Endothelial cell of umbilical vein (primary cell): Measurements from ENCODE around the gene LRRC8A. TPM values are rescaled to one million over a fixed set of nuclear protein-coding genes. Genes with fewer than 3 reads are reported as not detected.

Experiments used
- BruUV-seq: library from RNA; stranded (reverse); fragments of 400-500 nt; replicated peaks from 2 replicates; lab custom pipeline; 2021; lab: Mats Ljungman, UMichigan
- CTCF ChIA-PET: fragments of 300-600, 350-600 bp; sonication (Branson Sonifier 250); formaldehyde crosslinking; loops from one replicate; lab custom pipeline; 2021; ENCODE audit warnings: antibody characterized with exemption, inconsistent platforms; lab: Charles Lee
- POLR2A ChIA-PET: fragments of 300-600, 350-600 bp; sonication (Branson Sonifier 250); formaldehyde crosslinking; loops from one replicate; lab custom pipeline; 2021; ENCODE audit warnings: antibody characterized with exemption, inconsistent platforms; lab: Charles Lee
- DNase-seq: peaks from one replicate; pipeline ENCODE4 v3.0.0-alpha.2; 2011; ENCODE audit warnings: low read depth, low spot score
- FAIRE-seq: peaks from 2 replicates; lab custom pipeline; 2011; peaks lifted over from hg19 to GRCh38; lab: Jason Lieb, UNC
- H2AFZ ChIP-seq: 2 replicates; pipeline ENCODE4 v1.6.0; 2012; ENCODE audit warnings: low read depth, low read length, control low read depth, inconsistent platforms
- H3K27ac ChIP-seq: 2 replicates; pipeline ENCODE4 v1.5.1; 2011; ENCODE audit warnings: low read depth, mild to moderate bottlenecking, control low read depth, low read length, moderate library complexity; ENCODE audit not compliant: insufficient read depth
- H3K27me3 ChIP-seq, 2 experiments: 2 replicates each; pipeline versions ENCODE4 v1.6.0 to v1.6.1; 2011; ENCODE audit warnings: low read length in 2 of 2, mixed read lengths in 1 of 2; ENCODE audit not compliant: control insufficient read depth in 2 of 2, insufficient read depth in 2 of 2
- H3K36me3 ChIP-seq, 2 experiments: 2 replicates in 1 of 2; 3 replicates in 1 of 2; pipeline ENCODE4 v1.5.1; 2011; ENCODE audit warnings: low read length in 2 of 2, mild to moderate bottlenecking in 1 of 2, moderate library complexity in 1 of 2; ENCODE audit not compliant: control insufficient read depth in 2 of 2, insufficient read depth in 2 of 2; ENCODE audit errors: extremely low read depth in 1 of 2
- H3K4me1 ChIP-seq: 3 replicates; pipeline ENCODE4 v1.5.1; 2011; ENCODE audit warnings: mild to moderate bottlenecking, low read length; ENCODE audit not compliant: control insufficient read depth, insufficient read depth; ENCODE audit errors: extremely low read depth
- H3K4me2 ChIP-seq: 2 replicates; pipeline ENCODE4 v1.6.1; 2011; ENCODE audit warnings: low read length, control low read depth, mixed read lengths; ENCODE audit not compliant: insufficient read depth
- H3K4me3 ChIP-seq, 3 experiments: fragments of 200-600 bp in 1 of 3; sonication (generic), shearing (Covaris generic) in 1 of 3; replicated peaks in 1 of 3; 2 replicates each; pipeline ENCODE4 v1.5.1; 2011 to 2016; ENCODE audit warnings: control low read depth in 3 of 3, low read length in 3 of 3, mild to moderate bottlenecking in 2 of 3, inconsistent platforms in 1 of 3, low read depth in 1 of 3, moderate library complexity in 1 of 3; ENCODE audit not compliant: insufficient read depth in 1 of 3
- H3K79me2 ChIP-seq: 2 replicates; pipeline ENCODE4 v1.6.0; 2012; ENCODE audit warnings: low read length, inconsistent platforms; ENCODE audit not compliant: control insufficient read depth, insufficient read depth
- H3K9ac ChIP-seq: replicated peaks from 2 replicates; pipeline ENCODE3; 2011; ENCODE audit warnings: low read length, control low read depth; ENCODE audit not compliant: insufficient read depth; ENCODE audit errors: extremely low read depth
- H3K9me1 ChIP-seq: replicated peaks from 3 replicates; pipeline ENCODE4 v1.6.0; 2011; ENCODE audit warnings: mild to moderate bottlenecking, low read length; ENCODE audit not compliant: control insufficient read depth, insufficient read depth; ENCODE audit errors: extremely low read depth
- H3K9me3 ChIP-seq: replicated peaks from 2 replicates; pipeline ENCODE4 v1.5.1; 2012; ENCODE audit warnings: low read length, inconsistent platforms; ENCODE audit not compliant: control insufficient read depth, insufficient read depth
- H4K20me1 ChIP-seq: replicated peaks from 2 replicates; pipeline ENCODE3; 2011; ENCODE audit warnings: mild to moderate bottlenecking, low read length; ENCODE audit not compliant: control insufficient read depth, insufficient read depth; ENCODE audit errors: extremely low read depth
- CTCF ChIP-seq, 2 donors: IDR thresholded peaks; 1 replicate in 1 of 2; 2 replicates in 1 of 2; pipeline ENCODE4 v1.5.1; 2011; ENCODE audit warnings: low read length in 2 of 2, mild to moderate bottlenecking in 2 of 2, moderate library complexity in 2 of 2, control low read depth in 1 of 2, inconsistent platforms in 1 of 2, low read depth in 1 of 2; ENCODE audit not compliant: insufficient read depth in 1 of 2; ENCODE audit errors: extremely low read depth in 1 of 2
- EZH2 ChIP-seq: IDR thresholded peaks from 2 replicates; pipeline ENCODE4 v1.6.1; 2012; ENCODE audit warnings: borderline replicate concordance, low read depth, mild to moderate bottlenecking, moderate library complexity, low read length, inconsistent platforms; ENCODE audit not compliant: severe bottlenecking
- FOS ChIP-seq: IDR thresholded peaks from 2 replicates; pipeline ENCODE4 v1.6.1; 2011; ENCODE audit warnings: mild to moderate bottlenecking, low read length, moderate library complexity, borderline replicate concordance; ENCODE audit not compliant: insufficient read depth
- GATA2 ChIP-seq: IDR thresholded peaks from 2 replicates; pipeline ENCODE4 v1.7.0; 2011; ENCODE audit warnings: low read depth, mild to moderate bottlenecking, moderate library complexity, mixed read lengths, low read length; ENCODE audit not compliant: insufficient read length, insufficient read depth
- JUN ChIP-seq: IDR thresholded peaks from 2 replicates; pipeline ENCODE4 v1.6.1; 2011; ENCODE audit warnings: borderline replicate concordance, low read depth; ENCODE audit not compliant: insufficient read length, insufficient read depth
- MYC ChIP-seq: IDR thresholded peaks from one replicate; pipeline ENCODE4 v1.6.1; 2011; ENCODE audit warnings: mild to moderate bottlenecking, low read depth, low read length
- POLR2A ChIP-seq: IDR thresholded peaks from 2 replicates; pipeline ENCODE4 v1.6.1; 2012; ENCODE audit warnings: low read depth, mild to moderate bottlenecking, control low read depth, low read length
- POLR2AphosphoS5 ChIP-seq: IDR thresholded peaks from 2 replicates; pipeline ENCODE4 v1.6.1; 2012; ENCODE audit warnings: low read depth, mild to moderate bottlenecking, control low read depth, low read length, moderate library complexity; ENCODE audit not compliant: insufficient read depth
- dilution Hi-C: fragments of 300-500 bp; cut with MboI; formaldehyde crosslinking; loops from one replicate; pipeline ENCODE4 v1.15.0; 2019; ENCODE audit warnings: low sequenced_read_pairs; ENCODE audit not compliant: extremely low pct_ligation_motif_present
- intact Hi-C: fragments of 100-400 bp; cut with micrococcal nuclease; formaldehyde crosslinking; loops from one replicate; pipeline ENCODE4 v1.10.0; 2022
- polyA plus RNA-seq, 4 experiments: library from polyadenylated mRNA; depleted of rRNA in 3 of 4; stranded (reverse) in 3 of 4; unstranded in 1 of 4; fragments of >200 nt; gene quantifications; 2 replicates each; pipeline versions ENCODE4 v1.2.1 to v1.2.3, GENCODE V29; 2011 to 2012; ENCODE audit warnings: missing spikeins in 1 of 4
- total RNA-seq: library from RNA; stranded (reverse); gene quantifications from 2 replicates; pipeline ENCODE4 v1.2.3, GENCODE V29; 2021
- TF ChIP-seq, protein P1 (sequence below): IDR thresholded peaks from 2 replicates; pipeline ENCODE4 v1.6.1; 2011; ENCODE audit not compliant: insufficient read depth, insufficient read length

LRRC8A gene
- total and polyA plus RNA-seq, 2 donors (not counting 3 experiments of a cell fraction or from before 2014, with no cell fraction given), result 99.6 to 129 TPM

GRCh38 chr9:128940946-128941755 is 59.2 kb downstream of the LRRC8A start:
- ChIA-PET POLR2A (no interaction called here), CTCF (interaction anchor here (1.3 kb wide), 1 partner anchor 12 kb away, joined by 3 read pairs; no protein-coding TSS in a partner anchor)
- no peaks in the 10 kb centered on the region for H3K9me1 ChIP-seq
- peaks cover 19% of the 10 kb centered on the region for H3K4me1 ChIP-seq
- no peak for DNase-seq
- H3K9me3 ChIP-seq, result no peaks in the 10 kb centered on the region
- peaks cover 0 to 5% of the 10 kb centered on the region in 2 experiments for H3K36me3 ChIP-seq
- no peak for FAIRE-seq
- no peak for TF ChIP-seq POLR2AphosphoS5
- no peak for TF ChIP-seq GATA2
- no peak for TF ChIP-seq FOS
- TF ChIP-seq, protein P1, sequence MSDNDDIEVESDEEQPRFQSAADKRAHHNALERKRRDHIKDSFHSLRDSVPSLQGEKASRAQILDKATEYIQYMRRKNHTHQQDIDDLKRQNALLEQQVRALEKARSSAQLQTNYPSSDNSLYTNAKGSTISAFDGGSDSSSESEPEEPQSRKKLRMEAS, result no peak
- no peak for TF ChIP-seq EZH2
- TF ChIP-seq POLR2A, result no peak
- TF ChIP-seq JUN, result no peak
- no peak for TF ChIP-seq MYC
- no peak for TF ChIP-seq CTCF (IDR thresholded peaks at IDR 0.05; ENCODE audit: extremely low read depth in 1 of 2, insufficient read depth in 1 of 2, low read depth in 1 of 2, low read length in 2 of 2)
- dilution Hi-C loops (no loop called here), intact Hi-C loops (no loop called here)
- H2AFZ ChIP-seq, result no peak overlapping the region
- H3K27ac ChIP-seq, result no peak overlapping the region
- H3K79me2 ChIP-seq, result peaks cover 7% of the 10 kb centered on the region
- BruUV-seq, result no TSS peak
- no peaks in the 10 kb centered on the region for H3K27me3 ChIP-seq
- H4K20me1 ChIP-seq, result no peaks in the 10 kb centered on the region
- no peak overlapping the region for H3K4me3 ChIP-seq
- H3K4me2 ChIP-seq, result no peak overlapping the region
- no peak overlapping the region for H3K9ac ChIP-seq
